Measurements from ENCODE around the gene DBN1.
A peak's percentile ranks its signal among the peaks of the same experiment; 100 is the strongest.

Gene DBN1

DNA sequence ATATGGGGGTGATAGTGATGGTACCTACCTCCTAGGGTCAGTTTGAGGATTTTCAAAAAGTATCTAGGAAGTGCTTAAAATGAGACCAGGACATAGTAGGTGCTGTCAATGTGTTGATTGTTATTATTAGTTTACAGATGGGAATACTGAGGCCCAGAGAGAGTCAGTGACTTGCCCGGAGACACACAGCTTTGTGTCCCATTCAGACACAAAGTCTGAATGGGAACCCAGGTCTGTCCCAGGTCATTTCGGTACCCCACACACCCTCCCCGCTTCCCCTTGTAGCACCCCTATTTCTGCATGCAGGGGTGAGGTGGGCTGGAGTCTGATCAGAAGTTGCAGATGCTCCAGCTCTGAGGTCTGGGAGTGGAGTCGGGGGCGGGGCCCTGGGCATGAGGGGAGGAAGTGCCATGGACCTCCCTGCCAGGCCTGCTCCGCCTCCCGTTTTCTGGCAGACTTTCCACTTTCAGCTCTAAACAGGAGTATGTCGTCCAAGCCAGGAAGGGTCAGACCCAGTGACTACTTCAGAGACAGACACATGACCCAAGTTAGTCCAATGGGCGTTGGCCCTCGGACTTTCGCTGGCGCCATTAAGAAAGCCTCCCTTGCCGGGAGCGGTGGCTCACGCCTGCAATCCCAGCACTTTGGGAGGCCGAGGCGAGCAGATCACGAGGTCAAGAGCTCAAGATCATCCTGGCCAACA, 3.2 kb upstream of the DBN1 start:
- TF ChIP-seq, protein P1, sequence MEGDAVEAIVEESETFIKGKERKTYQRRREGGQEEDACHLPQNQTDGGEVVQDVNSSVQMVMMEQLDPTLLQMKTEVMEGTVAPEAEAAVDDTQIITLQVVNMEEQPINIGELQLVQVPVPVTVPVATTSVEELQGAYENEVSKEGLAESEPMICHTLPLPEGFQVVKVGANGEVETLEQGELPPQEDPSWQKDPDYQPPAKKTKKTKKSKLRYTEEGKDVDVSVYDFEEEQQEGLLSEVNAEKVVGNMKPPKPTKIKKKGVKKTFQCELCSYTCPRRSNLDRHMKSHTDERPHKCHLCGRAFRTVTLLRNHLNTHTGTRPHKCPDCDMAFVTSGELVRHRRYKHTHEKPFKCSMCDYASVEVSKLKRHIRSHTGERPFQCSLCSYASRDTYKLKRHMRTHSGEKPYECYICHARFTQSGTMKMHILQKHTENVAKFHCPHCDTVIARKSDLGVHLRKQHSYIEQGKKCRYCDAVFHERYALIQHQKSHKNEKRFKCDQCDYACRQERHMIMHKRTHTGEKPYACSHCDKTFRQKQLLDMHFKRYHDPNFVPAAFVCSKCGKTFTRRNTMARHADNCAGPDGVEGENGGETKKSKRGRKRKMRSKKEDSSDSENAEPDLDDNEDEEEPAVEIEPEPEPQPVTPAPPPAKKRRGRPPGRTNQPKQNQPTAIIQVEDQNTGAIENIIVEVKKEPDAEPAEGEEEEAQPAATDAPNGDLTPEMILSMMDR (IDR thresholded peaks at IDR 0.05), result no peak
- peak overlapping the region; percentile 15 for H3K4me3 ChIP-seq
- H3K27ac ChIP-seq, result peak overlapping the region; percentile 62 to 97
- DNase-seq (ENCODE audit: low spot score), result no peak

DNA sequence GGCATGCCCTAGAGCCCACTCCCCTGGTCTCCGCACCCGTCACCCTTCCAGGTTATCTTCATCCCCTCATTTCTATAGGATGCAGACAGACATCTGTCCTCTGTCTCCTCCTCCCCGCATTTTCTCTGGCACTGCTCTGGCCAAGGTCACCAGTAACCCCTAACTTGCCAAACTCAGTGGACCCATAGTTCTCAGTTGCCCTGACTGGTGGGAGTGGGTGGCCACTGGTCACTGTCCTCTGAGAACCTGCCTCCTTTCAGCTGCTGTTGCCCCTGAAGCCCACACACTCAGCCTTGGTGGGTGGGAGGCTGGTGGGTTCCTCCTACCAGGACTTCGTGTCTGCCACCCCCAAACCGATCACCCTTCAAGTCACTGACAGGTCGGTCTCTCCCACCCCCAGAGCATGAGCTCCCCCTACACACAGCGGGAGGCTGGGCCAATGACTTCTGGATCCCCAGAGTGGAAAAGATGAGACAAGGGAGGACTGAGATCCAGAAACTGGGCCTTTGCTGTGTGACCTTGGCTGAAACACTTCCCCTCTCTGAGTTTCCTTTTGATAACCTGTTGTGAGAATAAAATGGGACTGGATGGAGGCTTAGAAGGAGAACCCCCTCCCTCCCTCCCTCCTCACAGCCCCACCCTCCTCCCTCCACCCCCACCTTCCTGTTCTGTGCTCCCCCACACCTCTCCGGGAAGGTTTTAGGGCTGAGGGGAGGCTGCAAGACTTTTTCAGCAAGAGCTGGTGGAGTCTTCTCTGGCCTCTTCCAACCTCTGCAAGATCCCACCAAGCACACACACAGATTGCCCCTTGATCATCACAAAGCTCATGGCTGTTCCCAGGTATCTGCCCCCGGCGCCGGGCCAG, 2.4 kb upstream of the DBN1 start:
- no peak for DNase-seq (ENCODE audit: low spot score)
- peak overlapping the region in 1 of 2 donors; percentile 97 for H3K27ac ChIP-seq
- TF ChIP-seq, protein P1 (IDR thresholded peaks at IDR 0.05), result no peak
- no peak overlapping the region for H3K4me3 ChIP-seq

DNA sequence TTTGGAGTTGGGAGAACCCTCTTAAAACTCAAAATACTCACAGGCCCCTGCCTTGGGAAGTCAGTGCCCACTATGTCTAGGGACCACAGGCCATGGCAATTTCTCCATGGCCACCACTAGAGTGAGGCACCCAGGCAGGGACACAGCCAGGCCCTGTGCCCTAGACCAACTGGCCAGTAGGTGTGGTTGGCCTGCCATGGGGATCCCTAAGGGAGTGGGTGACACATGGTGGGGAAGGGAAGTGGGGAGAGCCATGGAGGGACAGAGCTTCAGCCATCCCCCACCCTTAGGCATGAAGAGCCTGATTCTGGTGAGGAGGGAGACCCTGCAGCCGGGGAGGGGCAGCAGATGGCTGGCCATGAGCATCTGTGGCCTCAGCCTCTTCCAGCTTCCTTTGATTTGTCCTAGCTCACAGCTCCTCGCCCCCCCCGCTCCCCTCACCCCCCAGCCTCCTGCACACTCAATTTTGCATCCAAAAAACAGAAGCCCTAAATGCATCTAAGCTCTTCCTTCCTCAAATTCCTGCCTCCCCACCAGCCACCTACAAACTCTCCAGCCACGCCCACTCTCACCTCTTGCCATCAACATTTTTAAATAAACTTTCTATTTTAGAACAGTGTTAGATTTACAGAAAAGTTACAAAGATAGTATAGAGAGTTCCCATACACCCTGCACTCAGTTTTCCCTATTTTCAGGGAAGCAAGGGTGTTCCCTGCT, 1.6 kb upstream of the DBN1 start:
- peak overlapping the region; percentile 80 to 97 for H3K27ac ChIP-seq
- no peak overlapping the region for H3K4me3 ChIP-seq
- TF ChIP-seq, protein P1 (IDR thresholded peaks at IDR 0.05), result no peak
- no peak for DNase-seq (ENCODE audit: low spot score)

DNA sequence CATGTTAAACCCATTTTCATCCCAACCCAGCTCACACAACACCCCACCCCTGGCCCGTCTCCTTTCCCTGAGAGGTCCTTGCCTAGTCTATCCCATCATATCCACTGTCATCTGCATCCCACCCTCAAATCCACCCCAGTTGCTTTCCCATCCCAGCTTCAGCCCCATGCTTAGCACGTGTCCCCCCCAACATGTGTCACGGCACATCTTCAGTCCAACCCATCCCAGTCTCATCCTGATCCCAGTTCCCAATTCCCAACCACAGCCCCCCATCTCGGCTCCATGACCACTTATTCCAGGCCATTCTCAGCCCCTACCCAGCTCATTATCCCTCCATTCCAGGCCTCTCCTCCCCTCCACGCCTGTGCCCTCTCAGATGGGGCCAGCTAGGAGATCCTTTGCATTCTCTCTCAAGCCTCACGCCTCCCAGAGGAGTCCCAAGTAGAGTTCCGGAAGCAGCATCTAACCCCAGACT, 605 bp upstream of the DBN1 start:
- TF ChIP-seq, protein P1 (IDR thresholded peaks at IDR 0.05), result no peak
- Histone ChIP-seq H3K4me3 (peak overlapping the region; percentile 84), H3K27ac (peak overlapping the region; percentile 80 to 97)
- DNase-seq (ENCODE audit: low spot score), result no peak

DNA sequence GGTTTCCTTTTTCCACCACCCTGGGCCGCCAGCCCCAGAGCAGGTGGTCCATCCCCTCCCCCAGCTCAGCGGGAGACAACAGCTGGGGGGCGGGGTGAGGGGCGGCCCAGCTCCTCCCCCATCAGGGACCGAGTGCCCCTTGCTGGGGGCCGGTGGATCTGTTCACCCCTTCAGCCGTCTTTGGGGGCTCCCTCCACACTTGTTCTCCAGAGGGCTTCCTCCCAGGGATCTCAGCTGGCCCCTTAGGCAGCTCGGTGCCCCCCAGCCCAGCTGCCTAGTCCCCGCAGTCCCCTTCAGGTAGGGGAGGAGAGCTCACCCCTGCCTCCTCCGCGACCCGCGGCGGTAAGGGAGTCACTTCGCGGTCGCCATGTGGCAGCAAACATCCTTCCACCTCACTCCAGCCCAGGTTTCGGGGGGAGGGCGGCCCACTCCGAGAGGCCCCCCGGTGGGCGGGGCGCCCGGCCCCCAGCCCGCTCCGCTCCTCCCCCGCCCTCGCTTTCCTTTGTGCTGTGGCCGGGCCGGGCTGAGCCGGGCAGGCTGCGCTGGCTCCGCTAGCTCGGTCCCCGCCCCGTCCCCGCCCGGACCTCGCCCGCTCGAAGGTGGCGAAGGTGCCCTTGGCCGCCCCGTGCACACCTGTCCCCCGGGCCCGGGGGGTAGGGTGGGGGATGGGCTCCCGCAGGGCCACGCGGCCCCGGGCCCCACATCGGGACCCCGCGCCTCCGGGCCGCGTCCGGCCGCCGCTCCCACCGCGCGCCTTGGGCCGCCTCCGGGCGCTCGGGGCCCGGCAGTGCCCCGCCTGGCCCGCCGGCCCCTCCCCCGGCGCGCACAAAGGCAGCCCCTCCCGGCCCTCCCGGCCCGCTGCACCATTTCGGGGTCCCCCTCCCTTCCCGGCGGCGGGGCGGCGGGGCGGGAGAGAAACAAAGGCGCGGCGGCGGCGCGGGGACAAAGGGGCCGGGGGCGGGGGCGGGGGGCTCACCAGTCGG, 683 bp downstream of the DBN1 start:
- H3K4me3 ChIP-seq, result peak overlapping the region; percentile 84
- TF ChIP-seq, protein P1 (IDR thresholded peaks at IDR 0.05), result no peak
- DNase-seq (ENCODE audit: low spot score), result no peak
- H3K27ac ChIP-seq, result peak overlapping the region; percentile 80 to 97

Data from coronary artery (tissue), 2 donors.